ENCODE results near the gene EZR.

The EZR gene

DNA sequence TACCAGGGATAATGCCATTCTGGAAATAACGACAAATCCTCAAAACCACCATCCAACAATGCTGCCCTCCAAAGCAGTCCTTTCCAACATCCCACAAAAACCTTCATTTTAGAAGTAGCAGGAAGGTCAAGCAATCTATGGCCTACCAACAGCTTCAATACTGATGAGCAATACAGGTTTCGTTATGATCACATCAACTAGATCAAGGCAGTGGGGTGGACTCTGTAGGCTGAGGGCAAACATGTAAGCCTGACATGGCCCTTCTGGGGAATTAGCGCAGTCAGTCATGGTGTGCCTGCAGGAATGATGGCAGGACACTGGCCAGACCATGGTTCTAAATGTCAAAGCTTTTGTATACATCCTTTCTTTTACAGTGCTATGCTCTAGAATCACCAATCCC, 41.7 kb downstream of the EZR start:
- TF ChIP-seq POLR2A (IDR thresholded peaks at IDR 0.05; ENCODE audit: low read depth, low read length) (no peak), POLR2AphosphoS5 (IDR thresholded peaks at IDR 0.05; ENCODE audit: low read depth, low read length) (no peak), TAF1 (IDR thresholded peaks at IDR 0.05; ENCODE audit: borderline replicate concordance, low read depth, low read length) (no peak)
- no peak for FAIRE-seq
- no peak for DNase-seq (ENCODE audit: insufficient read length)

DNA sequence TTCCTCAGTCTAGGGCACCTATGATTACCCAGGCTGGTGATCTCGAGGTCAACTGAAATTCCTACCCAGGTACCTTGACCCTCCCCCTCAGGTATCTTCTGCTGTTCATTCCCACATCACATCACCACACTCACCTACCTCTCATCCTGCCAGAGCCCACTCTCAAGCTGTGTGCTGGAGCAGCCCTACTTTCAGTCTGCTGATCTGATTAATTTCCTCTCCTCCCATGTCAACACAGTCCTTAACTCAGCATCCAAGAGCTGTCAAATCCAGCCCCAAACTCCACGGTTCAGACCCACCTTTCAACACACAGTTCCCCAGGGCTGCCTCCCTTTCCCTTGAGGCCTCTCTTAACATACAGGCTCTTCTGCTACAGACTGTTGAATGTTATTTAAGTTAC, 42.4 kb downstream of the EZR start:
- TF ChIP-seq POLR2A (IDR thresholded peaks at IDR 0.05; ENCODE audit: low read depth, low read length) (peak; percentile 48), POLR2AphosphoS5 (IDR thresholded peaks at IDR 0.05; ENCODE audit: low read depth, low read length) (no peak)
- FAIRE-seq = no peak

DNA sequence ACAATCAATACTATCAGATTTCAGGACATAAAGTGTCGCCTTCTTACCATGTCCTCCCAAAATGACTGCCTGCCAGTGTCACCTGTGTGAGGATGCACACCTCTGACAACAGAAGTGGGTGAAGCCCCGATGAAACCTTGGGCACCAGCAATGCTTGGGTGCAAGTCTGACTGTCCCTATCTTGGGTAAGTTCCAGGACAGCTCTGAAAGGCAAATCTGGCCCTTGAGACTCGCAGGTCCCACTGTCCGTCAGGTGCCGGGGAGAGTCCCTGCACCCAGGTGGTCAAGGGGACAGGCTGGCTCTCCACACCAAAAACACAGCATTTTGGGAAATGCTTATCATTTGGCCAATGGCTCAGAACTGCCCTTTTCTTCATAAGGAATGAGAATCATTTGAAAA, 43.3 kb downstream of the EZR start:
- FAIRE-seq (no peak), DNase-seq (ENCODE audit: insufficient read length) (no peak)
- TF ChIP-seq TAF1 (IDR thresholded peaks at IDR 0.05; ENCODE audit: borderline replicate concordance, low read depth, low read length) = no peak
- peak; percentile 38; the same call in 1 of the 2 replicates for TF ChIP-seq POLR2A (IDR thresholded peaks at IDR 0.05; ENCODE audit: low read depth, low read length)
- TF ChIP-seq POLR2AphosphoS5 (IDR thresholded peaks at IDR 0.05; ENCODE audit: low read depth, low read length) = peak; percentile 39

More for the DNA sequence above, 42.4 kb downstream of the EZR start:
- DNase-seq (ENCODE audit: insufficient read length) = no peak

DNA sequence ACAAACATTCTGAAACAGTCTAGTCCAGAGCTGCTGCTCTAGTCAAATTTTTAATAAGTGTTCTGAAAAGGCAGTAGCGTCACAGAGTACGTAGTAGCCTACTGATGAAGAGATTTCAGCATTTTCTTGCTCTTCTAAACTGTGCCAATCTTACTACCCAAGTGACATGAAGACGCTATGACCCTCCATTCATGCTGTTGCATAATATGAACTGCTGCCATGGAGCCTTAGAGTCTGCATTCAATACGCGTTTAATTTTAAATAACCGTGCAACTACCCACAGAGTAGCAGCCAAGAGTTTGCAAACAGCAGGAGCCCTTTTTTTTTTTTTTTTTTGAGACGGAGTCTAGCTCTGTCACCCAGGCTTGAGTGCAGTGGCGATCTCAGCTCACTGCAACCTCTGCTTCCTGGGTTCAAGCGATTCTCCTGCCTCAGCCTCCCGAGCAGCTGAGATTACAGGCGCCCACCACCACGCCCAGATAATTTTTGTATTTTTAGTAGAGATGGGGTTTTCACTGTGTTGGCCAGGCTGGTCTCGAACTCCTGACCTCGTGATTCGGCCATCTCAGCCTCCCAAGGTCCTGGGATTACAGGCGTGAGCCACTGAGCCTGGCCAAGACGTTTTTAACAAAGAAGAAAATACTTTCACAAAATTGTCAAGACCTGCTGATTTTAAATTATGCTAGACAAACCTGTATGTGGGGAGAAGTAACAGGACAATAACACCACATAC, 44.3 kb downstream of the EZR start:
- no peak for FAIRE-seq
- DNase-seq (ENCODE audit: insufficient read length) = no peak
- TF ChIP-seq POLR2A (IDR thresholded peaks at IDR 0.05; ENCODE audit: low read depth, low read length) = no peak

DNA sequence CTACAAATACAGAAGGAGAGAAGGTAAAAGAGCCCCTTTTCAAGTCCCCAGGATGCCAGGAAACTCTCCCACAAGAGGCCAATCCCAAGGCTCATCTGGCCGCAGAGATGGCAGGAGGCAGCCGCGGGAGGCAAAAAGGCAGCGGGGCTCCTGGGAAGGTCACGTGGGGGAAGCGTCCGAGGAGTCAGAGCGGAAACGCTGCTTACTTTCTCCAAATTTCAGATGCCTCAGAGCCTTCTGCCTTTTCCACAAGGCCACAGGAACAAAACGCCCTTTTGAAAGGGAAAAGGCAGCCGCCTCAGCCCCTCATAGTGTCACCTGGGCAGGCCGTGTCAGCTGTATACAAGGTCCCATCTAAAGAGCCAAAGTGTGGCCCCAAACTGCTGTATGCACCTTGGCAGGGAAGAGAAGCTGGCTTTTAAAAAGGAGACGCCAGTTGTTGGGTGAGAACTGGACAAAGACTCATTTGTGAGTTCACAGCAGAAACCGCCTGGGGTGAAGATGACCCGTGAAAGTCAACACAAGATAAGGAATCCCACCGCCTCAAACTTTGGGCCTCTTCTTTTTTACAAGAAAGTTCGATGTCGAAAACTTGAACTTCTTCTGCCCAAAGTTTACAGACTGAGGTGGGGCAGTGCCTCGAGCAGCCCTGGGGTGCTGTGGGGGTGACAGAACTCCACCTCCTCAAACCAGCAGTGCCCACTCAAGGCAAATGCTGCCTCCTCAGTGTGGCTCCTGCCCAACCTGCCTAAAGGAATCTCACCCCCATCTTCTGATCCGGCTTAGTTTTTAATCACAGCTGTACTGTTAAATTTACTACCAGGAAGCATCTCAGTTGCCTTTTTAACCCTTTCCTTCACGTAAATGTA, 45.4 kb downstream of the EZR start:
- FAIRE-seq = no peak
- no peak for DNase-seq (ENCODE audit: insufficient read length)
- TF ChIP-seq POLR2A (IDR thresholded peaks at IDR 0.05; ENCODE audit: low read depth, low read length) (no peak), POLR2AphosphoS5 (IDR thresholded peaks at IDR 0.05; ENCODE audit: low read depth, low read length) (no peak), TAF1 (IDR thresholded peaks at IDR 0.05; ENCODE audit: borderline replicate concordance, low read depth, low read length) (no peak)

DNA sequence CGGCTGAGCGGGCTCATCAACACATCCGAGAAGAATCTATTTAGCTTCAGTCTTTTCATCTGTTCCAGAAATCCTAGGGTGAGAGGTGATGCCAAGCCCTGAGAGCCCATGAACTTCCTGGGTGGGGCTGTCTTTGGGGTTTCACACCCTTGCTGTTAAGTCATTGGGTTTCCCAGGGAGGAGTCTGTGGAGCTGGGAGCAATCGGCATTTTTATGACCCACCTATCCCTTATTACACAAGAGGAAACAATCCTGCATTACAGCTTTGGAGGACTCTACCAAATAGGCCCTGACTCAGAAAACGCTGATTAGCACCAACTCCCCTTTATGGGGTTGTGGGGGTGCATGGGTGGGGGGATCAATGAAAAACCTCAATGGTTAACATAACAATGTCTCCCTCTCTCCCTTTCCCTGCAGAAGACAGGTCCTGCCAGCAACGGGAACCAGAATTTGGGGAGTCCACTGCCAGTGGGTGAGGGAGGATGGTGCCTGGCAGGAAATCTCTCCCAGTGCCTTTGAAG, 46.3 kb downstream of the EZR start:
- FAIRE-seq = no peak
- TF ChIP-seq POLR2AphosphoS5 (IDR thresholded peaks at IDR 0.05; ENCODE audit: low read depth, low read length) (0 out of 2 replicates have a peak, but pooled peaks have one; percentile 11), POLR2A (IDR thresholded peaks at IDR 0.05; ENCODE audit: low read depth, low read length) (no peak)
- DNase-seq (ENCODE audit: insufficient read length) = no peak

DNA sequence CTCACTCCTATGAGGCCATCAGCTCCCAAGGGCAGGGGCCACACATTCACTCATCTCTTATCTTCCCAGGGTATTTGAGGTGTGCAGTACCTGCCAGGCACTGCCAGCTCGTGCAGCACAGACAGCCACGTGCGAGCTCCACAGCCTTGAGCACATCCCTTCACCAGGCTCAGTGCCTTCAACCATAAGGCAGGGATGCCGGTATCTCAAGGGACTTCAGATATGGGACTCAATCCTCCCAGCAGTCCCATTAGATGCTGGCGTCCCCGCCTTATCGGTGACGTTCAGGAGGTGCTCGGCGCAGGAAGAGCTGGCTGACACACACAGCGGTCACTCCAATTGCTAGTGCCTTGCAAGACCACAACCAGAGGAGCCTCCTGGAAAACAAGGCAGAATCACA, 47.0 kb downstream of the EZR start:
- FAIRE-seq = no peak
- DNase-seq (ENCODE audit: insufficient read length) = no peak
- TF ChIP-seq POLR2AphosphoS5 (IDR thresholded peaks at IDR 0.05; ENCODE audit: low read depth, low read length) (no peak), TAF1 (IDR thresholded peaks at IDR 0.05; ENCODE audit: borderline replicate concordance, low read depth, low read length) (no peak), POLR2A (IDR thresholded peaks at IDR 0.05; ENCODE audit: low read depth, low read length) (peak; percentile 31; the same call in 1 of the 2 replicates)

DNA sequence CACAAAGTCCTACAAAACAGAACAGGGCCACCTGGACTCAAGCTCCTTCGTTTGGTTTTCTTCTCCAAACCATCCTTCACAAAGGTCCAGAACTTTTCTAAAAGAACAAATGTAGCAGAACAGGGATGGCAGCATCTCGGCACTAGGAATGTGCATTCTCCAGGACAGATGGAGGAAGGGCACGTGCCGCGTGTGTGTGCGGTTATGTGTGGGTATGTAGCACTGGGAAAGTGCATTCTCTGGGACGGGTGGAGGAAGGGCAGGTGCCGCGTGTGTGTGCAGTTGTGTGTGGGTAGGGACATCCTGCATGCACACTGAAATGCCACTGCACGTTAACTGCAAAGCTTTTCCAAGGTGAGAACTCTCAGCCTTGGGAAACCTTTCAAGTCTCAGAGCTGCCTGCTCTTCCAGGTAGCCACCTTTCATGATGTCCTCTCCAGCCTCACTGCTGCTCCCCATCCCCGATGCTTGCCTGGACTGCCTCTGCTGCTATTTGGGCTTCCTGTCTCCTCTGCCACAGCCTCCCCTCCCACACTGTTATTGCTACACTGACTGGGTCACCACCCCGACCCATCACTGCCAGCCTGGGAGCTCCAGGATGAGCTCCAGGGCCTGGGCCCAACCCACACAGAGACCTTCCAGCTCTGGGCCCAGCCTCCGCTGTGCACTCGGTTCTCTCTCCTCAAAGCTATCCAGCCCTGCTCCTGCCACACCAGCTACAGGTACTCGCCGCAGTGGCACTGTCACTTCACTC, 47.6 kb downstream of the EZR start:
- no peak for FAIRE-seq
- TF ChIP-seq POLR2AphosphoS5 (IDR thresholded peaks at IDR 0.05; ENCODE audit: low read depth, low read length) (0 out of 2 replicates have a peak, but pooled peaks have one; percentile 32), POLR2A (IDR thresholded peaks at IDR 0.05; ENCODE audit: low read depth, low read length) (no peak)
- DNase-seq (ENCODE audit: insufficient read length) = no peak

DNA sequence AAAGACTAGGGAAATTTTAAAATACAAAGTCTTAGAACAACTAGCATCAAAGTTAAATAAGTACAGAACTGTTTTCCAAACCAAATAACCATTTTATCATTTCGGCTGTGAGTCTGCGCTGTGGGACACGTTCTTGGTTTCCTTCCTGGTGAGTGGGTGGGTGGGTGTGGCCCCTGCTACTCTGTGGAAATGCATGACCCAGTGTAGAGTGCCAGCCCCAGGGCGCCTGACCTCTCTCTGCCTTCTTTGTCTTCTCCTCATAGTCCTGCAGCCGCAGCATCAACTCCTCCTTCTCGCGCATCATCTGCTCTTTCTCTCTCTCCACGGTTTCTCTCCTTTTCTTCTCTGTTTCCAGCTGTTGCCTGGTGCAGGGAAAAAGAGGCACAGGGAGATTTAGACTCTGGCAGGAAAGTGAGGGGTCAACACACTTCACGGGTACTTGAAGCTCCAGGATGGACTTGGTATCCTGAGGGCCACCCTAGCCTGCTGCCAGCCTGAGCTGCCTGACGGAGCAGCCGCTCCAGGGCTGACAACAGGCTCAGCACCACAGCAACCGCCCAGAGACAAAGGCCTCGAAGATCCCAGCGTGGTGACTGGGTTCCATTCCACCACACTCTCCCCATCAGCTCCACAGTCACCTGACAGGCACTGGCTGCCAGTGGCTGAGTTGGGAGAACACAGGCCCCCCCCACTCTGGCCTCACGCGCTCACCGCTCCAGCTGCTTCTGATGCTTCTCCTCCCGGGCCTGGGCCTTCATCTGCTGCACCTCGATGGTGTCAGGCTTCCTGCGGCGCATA, 48.4 kb downstream of the EZR start:
- DNase-seq (ENCODE audit: insufficient read length) (no peak), FAIRE-seq (no peak)
- no peak for TF ChIP-seq POLR2A (IDR thresholded peaks at IDR 0.05; ENCODE audit: low read depth, low read length)
- TF ChIP-seq POLR2AphosphoS5 (IDR thresholded peaks at IDR 0.05; ENCODE audit: low read depth, low read length) = no peak; the same call in 1 of the 2 replicates
- no peak for TF ChIP-seq TAF1 (IDR thresholded peaks at IDR 0.05; ENCODE audit: borderline replicate concordance, low read depth, low read length)

DNA sequence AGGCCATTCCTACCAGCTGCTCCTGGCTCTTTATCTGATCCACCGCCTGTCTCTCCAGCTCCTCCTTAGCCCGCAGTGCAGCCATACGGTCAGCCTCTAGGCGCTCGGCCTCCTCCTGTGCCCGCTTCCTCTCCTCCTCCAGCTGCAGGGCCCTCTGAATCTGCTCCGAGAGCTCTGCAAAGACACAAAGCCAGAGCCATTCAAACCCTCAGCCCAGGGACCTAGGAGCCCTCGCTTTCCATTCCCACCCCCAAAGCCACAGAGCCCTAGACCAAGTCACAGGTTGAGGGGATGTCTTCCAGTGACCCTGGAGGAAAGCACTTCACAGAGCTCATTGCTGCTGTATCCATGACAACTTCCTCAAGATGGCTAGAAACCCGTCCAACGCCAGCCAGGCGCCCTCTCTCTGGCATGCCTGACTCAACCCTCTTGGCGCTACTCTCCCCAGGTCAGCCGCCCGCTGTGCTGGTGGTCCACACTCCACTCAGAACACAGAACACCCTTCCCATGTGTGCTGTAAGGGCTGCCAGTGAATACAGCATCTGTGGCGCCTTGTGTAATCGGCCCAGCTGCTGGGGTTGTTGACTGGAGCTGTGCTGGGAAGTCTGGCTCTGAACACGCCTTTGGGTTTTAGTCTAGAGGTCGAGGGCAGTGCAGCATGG, 49.3 kb downstream of the EZR start:
- no peak; the same call in 1 of the 2 replicates for TF ChIP-seq POLR2AphosphoS5 (IDR thresholded peaks at IDR 0.05; ENCODE audit: low read depth, low read length)
- TF ChIP-seq POLR2A (IDR thresholded peaks at IDR 0.05; ENCODE audit: low read depth, low read length) = no peak
- TF ChIP-seq TAF1 (IDR thresholded peaks at IDR 0.05; ENCODE audit: borderline replicate concordance, low read depth, low read length) = no peak
- FAIRE-seq (no peak), DNase-seq (ENCODE audit: insufficient read length) (no peak)

Data from GM12892 (cell line).